ENCODE data around the gene SDK2.

DNA sequence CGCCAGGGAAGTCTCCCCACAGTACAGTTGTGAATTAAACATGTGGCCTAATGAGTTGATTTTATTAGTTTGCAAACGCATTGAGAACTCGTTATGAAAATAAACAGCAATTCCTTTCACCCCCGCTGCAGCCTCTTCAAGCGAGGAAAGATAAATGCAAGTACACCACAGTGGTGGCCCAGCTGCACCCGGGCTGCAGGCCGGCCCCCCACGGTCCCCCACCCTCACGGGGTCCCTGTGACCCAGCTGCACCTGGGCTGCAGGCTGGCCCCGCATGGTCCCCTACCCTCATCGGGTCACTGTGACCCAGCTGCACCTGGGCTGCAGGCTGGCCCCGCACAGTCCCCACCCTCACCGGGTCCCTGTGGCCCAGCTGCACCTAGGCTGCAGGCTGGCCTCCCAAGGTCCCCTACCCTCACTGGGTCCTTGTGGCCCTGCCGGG is 32.2 kb downstream of the SDK2 start:
- TF ChIP-seq, protein P1, sequence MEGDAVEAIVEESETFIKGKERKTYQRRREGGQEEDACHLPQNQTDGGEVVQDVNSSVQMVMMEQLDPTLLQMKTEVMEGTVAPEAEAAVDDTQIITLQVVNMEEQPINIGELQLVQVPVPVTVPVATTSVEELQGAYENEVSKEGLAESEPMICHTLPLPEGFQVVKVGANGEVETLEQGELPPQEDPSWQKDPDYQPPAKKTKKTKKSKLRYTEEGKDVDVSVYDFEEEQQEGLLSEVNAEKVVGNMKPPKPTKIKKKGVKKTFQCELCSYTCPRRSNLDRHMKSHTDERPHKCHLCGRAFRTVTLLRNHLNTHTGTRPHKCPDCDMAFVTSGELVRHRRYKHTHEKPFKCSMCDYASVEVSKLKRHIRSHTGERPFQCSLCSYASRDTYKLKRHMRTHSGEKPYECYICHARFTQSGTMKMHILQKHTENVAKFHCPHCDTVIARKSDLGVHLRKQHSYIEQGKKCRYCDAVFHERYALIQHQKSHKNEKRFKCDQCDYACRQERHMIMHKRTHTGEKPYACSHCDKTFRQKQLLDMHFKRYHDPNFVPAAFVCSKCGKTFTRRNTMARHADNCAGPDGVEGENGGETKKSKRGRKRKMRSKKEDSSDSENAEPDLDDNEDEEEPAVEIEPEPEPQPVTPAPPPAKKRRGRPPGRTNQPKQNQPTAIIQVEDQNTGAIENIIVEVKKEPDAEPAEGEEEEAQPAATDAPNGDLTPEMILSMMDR (IDR thresholded peaks at IDR 0.05) = no peak
- TF ChIP-seq POLR2A (IDR thresholded peaks at IDR 0.05) = no peak

Data from thyroid gland (tissue), 4 donors.